HG02885 (cell line): ENCODE data around the gene CERT1.

Experiments
- ATAC-seq: cut with Tn5 transposase; IDR thresholded peaks from one replicate; pipeline ENCODE4 v1.9.1; 2021; ENCODE audit warnings: mild to moderate bottlenecking; ENCODE audit not compliant: unreplicated experiment, poor library complexity

CERT1 gene

GRCh38 chr5:75481024-75481423 lies 30.4 kb downstream of the CERT1 start:
- no peak for ATAC-seq

GRCh38 chr5:75475364-75475763 lies 36.1 kb downstream of the CERT1 start:
- no peak for ATAC-seq

GRCh38 chr5:75473463-75473862 lies 38.0 kb downstream of the CERT1 start:
- no peak for ATAC-seq

GRCh38 chr5:75472973-75473372 lies 38.5 kb downstream of the CERT1 start:
- no peak for ATAC-seq

- ATAC-seq, result no peak
Measured at GRCh38 chr5:75471193-75471592, 40.2 kb downstream of the CERT1 start.

GRCh38 chr5:75469017-75469416 lies 42.4 kb downstream of the CERT1 start:
- ATAC-seq, result no peak

GRCh38 chr5:75468593-75468992 lies 42.8 kb downstream of the CERT1 start:
- ATAC-seq, result no peak

GRCh38 chr5:75466006-75466716 lies 45.3 kb downstream of the CERT1 start:
- no peak for ATAC-seq

- ATAC-seq, result no peak
Measured at GRCh38 chr5:75465480-75465879, 45.9 kb downstream of the CERT1 start.

- ATAC-seq, result no peak
Measured at GRCh38 chr5:75463726-75464125, 47.7 kb downstream of the CERT1 start.

GRCh38 chr5:75461679-75462078 lies 49.8 kb downstream of the CERT1 start:
- no peak for ATAC-seq

- peak; percentile 83 for ATAC-seq
Measured at GRCh38 chr5:75460942-75461610, 50.4 kb downstream of the CERT1 start.

GRCh38 chr5:75460532-75460931 lies 50.9 kb downstream of the CERT1 start:
- ATAC-seq, result peak; percentile 27

- no peak for ATAC-seq
Measured at GRCh38 chr5:75457691-75458090, 53.7 kb downstream of the CERT1 start.

- no peak for ATAC-seq
Measured at GRCh38 chr5:75457161-75457560, 54.3 kb downstream of the CERT1 start.

- no peak for ATAC-seq
Measured at GRCh38 chr5:75450069-75450468, 61.4 kb downstream of the CERT1 start.

- no peak for ATAC-seq
Measured at GRCh38 chr5:75446068-75446467, 65.4 kb downstream of the CERT1 start.

- ATAC-seq, result no peak
Measured at GRCh38 chr5:75441560-75441959, 69.9 kb downstream of the CERT1 start.

- ATAC-seq, result no peak
Measured at GRCh38 chr5:75439276-75439675, 72.2 kb downstream of the CERT1 start.

- no peak for ATAC-seq
Measured at GRCh38 chr5:75438722-75439121, 72.7 kb downstream of the CERT1 start.

- no peak for ATAC-seq
Measured at GRCh38 chr5:75435096-75435495, 76.3 kb downstream of the CERT1 start.
